Fibroblast of lung (primary cell): ENCODE results near the gene CNTN4. TPM values are rescaled to one million over a fixed set of nuclear protein-coding genes. Genes with fewer than 3 reads are reported as not detected.
A peak's percentile ranks its signal among the peaks of the same experiment; 100 is the strongest.

ENCODE experiments used
- DNase-seq, 2 donors: peaks; one replicate each; pipeline versions ENCODE4 v3.0.0 to v3.0.0-alpha.2; 2010; ENCODE audit warnings: low read depth in 2 of 2
- H2AFZ ChIP-seq: 2 replicates; pipeline ENCODE4 v1.5.1; 2012; ENCODE audit warnings: low read length, control low read depth, inconsistent platforms
- H3K27ac ChIP-seq: 2 replicates; pipeline ENCODE4 v1.5.1; 2011; ENCODE audit warnings: low read length, control low read depth; ENCODE audit not compliant: insufficient read depth
- H3K27me3 ChIP-seq: 2 replicates; pipeline ENCODE4 v1.5.1; 2011; ENCODE audit warnings: mild to moderate bottlenecking, low read length; ENCODE audit not compliant: control insufficient read depth, insufficient read depth
- H3K36me3 ChIP-seq: 2 replicates; pipeline ENCODE4 v1.5.1; 2011; ENCODE audit warnings: low read length; ENCODE audit not compliant: control insufficient read depth, insufficient read depth
- H3K4me1 ChIP-seq: 2 replicates; pipeline ENCODE4 v1.5.1; 2011; ENCODE audit warnings: low read length; ENCODE audit not compliant: control insufficient read depth, insufficient read depth; ENCODE audit errors: extremely low read depth
- H3K4me2 ChIP-seq: 2 replicates; pipeline ENCODE4 v1.5.1; 2011; ENCODE audit warnings: low read length, control low read depth; ENCODE audit not compliant: insufficient read depth; ENCODE audit errors: extremely low read depth
- H3K4me3 ChIP-seq, 4 experiments: fragments of 200-600 bp in 1 of 4; sonication (generic) in 1 of 4; replicated peaks in 1 of 4; 2 replicates each; pipeline ENCODE4 v1.5.1; 2011 to 2016; ENCODE audit warnings: low read length in 4 of 4, low read depth in 3 of 4, mild to moderate bottlenecking in 3 of 4, control low read depth in 2 of 4, inconsistent platforms in 1 of 4, mixed read lengths in 1 of 4; ENCODE audit not compliant: insufficient read depth in 1 of 4; ENCODE audit errors: control extremely low read depth in 1 of 4
- H3K79me2 ChIP-seq: 2 replicates; pipeline ENCODE4 v1.5.1; 2012; ENCODE audit warnings: mild to moderate bottlenecking, low read length, inconsistent platforms; ENCODE audit not compliant: control insufficient read depth, insufficient read depth
- H3K9ac ChIP-seq: 2 replicates; pipeline ENCODE4 v1.5.1; 2011; ENCODE audit warnings: mild to moderate bottlenecking, low read length, control low read depth; ENCODE audit not compliant: insufficient read depth
- H3K9me3 ChIP-seq: 2 replicates; pipeline ENCODE4 v1.5.1; 2012; ENCODE audit warnings: low read depth, low read length; ENCODE audit not compliant: control insufficient read depth, insufficient read depth
- H4K20me1 ChIP-seq: 2 replicates; pipeline ENCODE4 v1.5.1; 2011; ENCODE audit warnings: low read length; ENCODE audit not compliant: control insufficient read depth, insufficient read depth; ENCODE audit errors: extremely low read depth
- EZH2 ChIP-seq: IDR thresholded peaks from 2 replicates; pipeline ENCODE4 v1.5.1; 2012; ENCODE audit warnings: low read length, control low read depth, mild to moderate bottlenecking; ENCODE audit errors: missing control alignments
- polyA plus RNA-seq, 2 donors: library from polyadenylated mRNA; depleted of rRNA in 1 of 2; stranded (reverse) in 1 of 2; unstranded in 1 of 2; fragments of >200 nt; gene quantifications; 2 replicates each; pipeline ENCODE4 v1.2.1, GENCODE V29; 2011 to 2012; ENCODE audit warnings: missing spikeins in 1 of 2
- total RNA-seq: library from RNA; depleted of rRNA; stranded (reverse); fragments of >200 nt; gene quantifications from 2 replicates; pipeline ENCODE4 v1.2.1, GENCODE V29; 2014
- TF ChIP-seq, protein P1 (sequence below), 2 donors: IDR thresholded peaks in 1 of 2; conservative IDR thresholded peaks in 1 of 2; 1 replicate in 1 of 2; 2 replicates in 1 of 2; pipeline ENCODE4 v1.5.1; 2011 to 2012; ENCODE audit warnings: low read length in 2 of 2, control low read depth in 1 of 2, inconsistent platforms in 1 of 2, low read depth in 1 of 2, mild to moderate bottlenecking in 1 of 2

Gene CNTN4
- total and polyA plus RNA-seq, 2 donors (not counting 1 experiment from before 2014, with no cell fraction given): 0.17 to 0.69 TPM

DNA sequence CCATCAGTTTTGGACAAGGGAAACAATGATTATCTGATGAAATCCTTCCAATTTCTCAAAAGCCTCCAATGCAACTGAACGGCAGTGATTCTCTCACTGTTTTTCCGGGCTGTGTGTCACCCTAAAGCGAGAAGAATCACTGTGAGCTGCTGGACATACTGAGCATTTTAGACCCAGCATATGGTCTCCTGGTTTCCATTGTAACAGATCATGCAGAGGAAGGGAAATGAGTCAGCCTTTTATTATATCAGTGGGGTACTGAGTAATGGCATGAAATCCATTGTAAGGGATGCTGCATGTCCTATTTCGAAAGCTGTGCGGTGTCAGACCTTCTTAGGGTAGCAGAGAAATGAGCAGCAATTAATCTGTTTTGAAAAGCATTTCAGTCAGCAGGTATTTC, 724.4 kb downstream of the CNTN4 start:
- TF ChIP-seq, protein P1, sequence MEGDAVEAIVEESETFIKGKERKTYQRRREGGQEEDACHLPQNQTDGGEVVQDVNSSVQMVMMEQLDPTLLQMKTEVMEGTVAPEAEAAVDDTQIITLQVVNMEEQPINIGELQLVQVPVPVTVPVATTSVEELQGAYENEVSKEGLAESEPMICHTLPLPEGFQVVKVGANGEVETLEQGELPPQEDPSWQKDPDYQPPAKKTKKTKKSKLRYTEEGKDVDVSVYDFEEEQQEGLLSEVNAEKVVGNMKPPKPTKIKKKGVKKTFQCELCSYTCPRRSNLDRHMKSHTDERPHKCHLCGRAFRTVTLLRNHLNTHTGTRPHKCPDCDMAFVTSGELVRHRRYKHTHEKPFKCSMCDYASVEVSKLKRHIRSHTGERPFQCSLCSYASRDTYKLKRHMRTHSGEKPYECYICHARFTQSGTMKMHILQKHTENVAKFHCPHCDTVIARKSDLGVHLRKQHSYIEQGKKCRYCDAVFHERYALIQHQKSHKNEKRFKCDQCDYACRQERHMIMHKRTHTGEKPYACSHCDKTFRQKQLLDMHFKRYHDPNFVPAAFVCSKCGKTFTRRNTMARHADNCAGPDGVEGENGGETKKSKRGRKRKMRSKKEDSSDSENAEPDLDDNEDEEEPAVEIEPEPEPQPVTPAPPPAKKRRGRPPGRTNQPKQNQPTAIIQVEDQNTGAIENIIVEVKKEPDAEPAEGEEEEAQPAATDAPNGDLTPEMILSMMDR (conservative IDR thresholded peaks at IDR 0.05 in 1 of 2, IDR thresholded peaks at IDR 0.05 in 1 of 2; ENCODE audit: low read depth in 1 of 2, low read length in 2 of 2): no peak
- no peak for TF ChIP-seq EZH2
- H4K20me1 ChIP-seq: no peaks in the 10 kb centered on the region
- H3K4me3 ChIP-seq: no peak overlapping the region
- H2AFZ ChIP-seq: no peak overlapping the region
- no peaks in the 10 kb centered on the region for H3K27me3 ChIP-seq
- H3K4me1 ChIP-seq: no peaks in the 10 kb centered on the region
- H3K9me3 ChIP-seq: no peaks in the 10 kb centered on the region
- H3K27ac ChIP-seq: no peak overlapping the region
- H3K36me3 ChIP-seq: no peaks in the 10 kb centered on the region
- no peak overlapping the region for H3K9ac ChIP-seq
- no peaks in the 10 kb centered on the region for H3K79me2 ChIP-seq
- H3K4me2 ChIP-seq: no peak overlapping the region
- DNase-seq: peak in 1 of 2 donors; percentile 36

DNA sequence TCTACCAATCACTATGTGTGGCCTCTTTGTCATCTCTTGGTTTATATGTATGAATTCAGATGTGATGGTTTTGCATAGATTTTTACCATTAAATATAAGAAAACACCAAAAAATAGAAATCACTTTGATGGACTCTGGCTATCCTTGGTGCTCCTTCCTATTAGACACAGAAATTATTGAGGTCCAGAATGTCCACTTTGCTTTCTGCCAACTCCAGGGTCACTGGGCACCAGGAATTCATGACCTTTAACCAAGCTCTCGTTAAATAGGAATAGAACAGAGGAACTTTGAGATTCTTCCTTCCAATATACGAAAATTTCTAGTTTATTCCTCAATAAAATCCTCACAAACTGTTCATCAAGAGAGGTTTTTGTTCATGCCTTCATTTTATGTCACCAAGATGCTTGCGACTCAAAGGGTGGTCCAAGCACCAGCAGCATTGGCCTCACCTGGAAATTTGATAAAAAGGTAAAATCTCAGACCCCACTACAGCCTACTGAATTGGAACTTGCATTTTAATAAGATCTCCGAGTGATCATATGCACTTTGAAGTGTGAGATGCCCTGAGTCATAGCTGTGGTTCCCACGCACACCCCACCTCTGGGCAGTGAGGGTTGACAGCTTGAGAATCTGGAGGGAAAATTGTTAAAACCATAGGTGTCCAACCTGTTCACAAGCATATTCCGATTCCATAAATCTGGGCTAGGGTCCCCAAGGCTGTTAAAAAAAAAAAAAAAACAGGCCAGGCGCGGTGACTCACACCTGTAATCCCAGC, 725.0 kb downstream of the CNTN4 start:
- Histone ChIP-seq H4K20me1 (no peaks in the 10 kb centered on the region), H3K27ac (no peak overlapping the region), H3K36me3 (no peaks in the 10 kb centered on the region), H2AFZ (no peak overlapping the region), H3K9me3 (no peaks in the 10 kb centered on the region), H3K79me2 (no peaks in the 10 kb centered on the region), H3K27me3 (no peaks in the 10 kb centered on the region), H3K4me3 (no peak overlapping the region), H3K4me1 (no peaks in the 10 kb centered on the region), H3K9ac (no peak overlapping the region), H3K4me2 (no peak overlapping the region)
- TF ChIP-seq EZH2: no peak
- TF ChIP-seq, protein P1 (conservative IDR thresholded peaks at IDR 0.05 in 1 of 2, IDR thresholded peaks at IDR 0.05 in 1 of 2; ENCODE audit: low read depth in 1 of 2, low read length in 2 of 2): no peak
- DNase-seq: no peak

DNA sequence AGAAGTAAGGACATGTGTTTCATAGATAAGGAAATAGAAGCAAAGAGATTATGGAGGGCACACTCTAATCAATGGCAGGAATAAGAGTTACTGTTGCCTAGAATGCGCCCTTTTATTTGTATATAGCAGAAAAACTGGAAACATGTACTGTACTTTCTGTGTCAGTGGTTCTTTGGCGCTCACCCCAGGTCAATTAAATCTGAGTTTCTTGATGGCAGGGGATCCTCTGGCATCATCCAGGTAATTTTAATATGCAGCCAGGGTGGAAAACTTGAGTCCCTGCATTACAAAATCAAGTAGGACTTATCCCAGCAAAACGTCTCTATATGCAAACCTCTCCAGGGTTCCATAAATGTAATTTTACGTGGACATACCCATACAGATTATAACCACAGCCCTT, 727.4 kb downstream of the CNTN4 start:
- H3K9me3 ChIP-seq: no peaks in the 10 kb centered on the region
- TF ChIP-seq, protein P1 (conservative IDR thresholded peaks at IDR 0.05 in 1 of 2, IDR thresholded peaks at IDR 0.05 in 1 of 2; ENCODE audit: low read depth in 1 of 2, low read length in 2 of 2): no peak
- no peak for TF ChIP-seq EZH2
- no peak overlapping the region for H3K4me3 ChIP-seq

More for the DNA sequence above, 727.4 kb downstream of the CNTN4 start:
- H3K27me3 ChIP-seq: no peaks in the 10 kb centered on the region
- DNase-seq: no peak
- H3K4me1 ChIP-seq: no peaks in the 10 kb centered on the region
- no peaks in the 10 kb centered on the region for H3K79me2 ChIP-seq
- no peaks in the 10 kb centered on the region for H3K36me3 ChIP-seq
- H3K4me2 ChIP-seq: no peak overlapping the region
- no peaks in the 10 kb centered on the region for H4K20me1 ChIP-seq
- H2AFZ ChIP-seq: no peak overlapping the region
- no peak overlapping the region for H3K9ac ChIP-seq
- no peak overlapping the region for H3K27ac ChIP-seq
